Fibroblast of the aortic adventitia (primary cell): ENCODE results near the gene POSTN. TPM values are rescaled to one million over a fixed set of nuclear protein-coding genes. Genes with fewer than 3 reads are reported as not detected.
"Not testable (repeated sequence)": the region's sequence is repeated elsewhere in the genome, so short reads cannot be mapped to it uniquely, and the experiment has no call there.

ENCODE experiments used
- DNase-seq: peaks from one replicate; pipeline ENCODE4 v3.0.0-alpha.2; 2010; ENCODE audit warnings: low read depth
- H3K4me3 ChIP-seq: 2 replicates; pipeline ENCODE4 v1.5.1; 2011; ENCODE audit warnings: low read depth, mild to moderate bottlenecking, control low read depth, low read length, moderate library complexity
- total RNA-seq: library from RNA; depleted of rRNA; stranded (reverse); fragments of >200 nt; gene quantifications from 2 replicates; pipeline ENCODE4 v1.2.3, GENCODE V29; 2012; ENCODE audit warnings: low replicate concordance
- TF ChIP-seq, protein P1 (sequence below): IDR thresholded peaks from 2 replicates; pipeline ENCODE4 v1.5.1; 2011; ENCODE audit warnings: mild to moderate bottlenecking, low read length, control low read depth, inconsistent platforms; ENCODE audit not compliant: insufficient read depth

The POSTN gene
- total RNA-seq, 1 donor: 136 TPM

DNA sequence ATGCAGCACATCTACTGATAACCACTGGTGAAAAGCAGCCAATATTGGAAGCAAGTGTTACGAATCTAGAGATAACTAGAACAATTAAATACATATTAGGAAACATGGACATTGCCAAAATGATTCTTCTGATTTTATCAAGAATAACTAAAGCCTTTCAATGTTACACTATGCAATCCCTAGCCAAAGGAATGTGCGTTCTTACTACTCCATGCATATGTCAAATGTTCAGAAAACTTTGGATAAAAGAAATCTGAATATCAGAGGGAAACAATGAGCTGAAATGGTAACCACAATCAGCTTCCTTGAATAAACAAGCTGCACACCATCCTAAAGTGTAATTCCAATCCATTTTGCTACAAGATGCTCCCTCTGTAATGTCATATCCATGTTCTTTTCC, 951 bp upstream of the POSTN start:
- peak; percentile 58 for DNase-seq
- no peak overlapping the region for H3K4me3 ChIP-seq
- TF ChIP-seq, protein P1, sequence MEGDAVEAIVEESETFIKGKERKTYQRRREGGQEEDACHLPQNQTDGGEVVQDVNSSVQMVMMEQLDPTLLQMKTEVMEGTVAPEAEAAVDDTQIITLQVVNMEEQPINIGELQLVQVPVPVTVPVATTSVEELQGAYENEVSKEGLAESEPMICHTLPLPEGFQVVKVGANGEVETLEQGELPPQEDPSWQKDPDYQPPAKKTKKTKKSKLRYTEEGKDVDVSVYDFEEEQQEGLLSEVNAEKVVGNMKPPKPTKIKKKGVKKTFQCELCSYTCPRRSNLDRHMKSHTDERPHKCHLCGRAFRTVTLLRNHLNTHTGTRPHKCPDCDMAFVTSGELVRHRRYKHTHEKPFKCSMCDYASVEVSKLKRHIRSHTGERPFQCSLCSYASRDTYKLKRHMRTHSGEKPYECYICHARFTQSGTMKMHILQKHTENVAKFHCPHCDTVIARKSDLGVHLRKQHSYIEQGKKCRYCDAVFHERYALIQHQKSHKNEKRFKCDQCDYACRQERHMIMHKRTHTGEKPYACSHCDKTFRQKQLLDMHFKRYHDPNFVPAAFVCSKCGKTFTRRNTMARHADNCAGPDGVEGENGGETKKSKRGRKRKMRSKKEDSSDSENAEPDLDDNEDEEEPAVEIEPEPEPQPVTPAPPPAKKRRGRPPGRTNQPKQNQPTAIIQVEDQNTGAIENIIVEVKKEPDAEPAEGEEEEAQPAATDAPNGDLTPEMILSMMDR: no peak

DNA sequence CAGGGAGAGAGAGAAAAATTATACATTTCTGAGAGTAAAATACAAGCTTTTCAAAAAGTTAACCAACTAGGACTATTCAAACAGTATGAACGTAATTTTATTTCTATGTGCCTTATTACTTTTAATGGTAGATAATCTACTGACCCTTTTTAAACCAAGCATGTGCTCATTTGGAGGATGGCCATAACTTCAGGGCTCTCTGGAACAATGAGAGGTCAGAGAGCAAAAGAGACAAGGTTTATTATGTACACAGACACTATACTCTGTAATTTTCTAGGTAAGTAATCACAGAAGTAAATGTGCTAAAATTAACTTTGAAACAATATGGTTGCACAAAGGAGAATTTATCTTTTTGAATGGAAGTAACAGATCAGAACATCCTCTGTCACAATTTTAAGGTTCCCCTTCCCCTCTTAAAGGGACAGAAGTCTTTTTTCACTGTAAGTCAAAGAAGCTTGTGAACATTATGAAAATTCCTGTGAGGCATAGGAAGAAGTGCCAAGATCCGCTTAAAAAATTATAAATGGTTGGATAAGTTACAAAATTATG, 1.0 kb downstream of the POSTN start:
- peak overlapping the region; percentile 65 for H3K4me3 ChIP-seq
- TF ChIP-seq, protein P1: no peak
- no peak for DNase-seq

DNA sequence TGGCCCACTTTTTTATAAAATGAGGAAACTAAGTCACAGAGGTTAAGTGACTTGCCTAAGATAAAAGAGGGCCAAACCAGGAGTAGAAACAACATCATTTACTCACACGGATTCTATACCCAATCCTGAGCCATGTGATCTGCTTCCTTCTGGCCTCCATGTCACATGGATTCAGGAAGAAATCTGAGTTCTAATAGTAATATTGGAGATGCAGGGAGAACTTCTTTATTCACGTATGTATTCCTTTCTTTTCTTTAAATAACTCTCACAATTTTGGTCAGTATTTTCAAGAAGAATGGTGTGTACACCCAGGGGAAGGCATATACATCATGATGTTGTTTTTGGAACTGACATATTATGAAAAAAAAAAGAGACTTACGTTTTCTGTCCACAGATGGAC, 1.8 kb downstream of the POSTN start:
- peak overlapping the region; percentile 65 for H3K4me3 ChIP-seq

DNA sequence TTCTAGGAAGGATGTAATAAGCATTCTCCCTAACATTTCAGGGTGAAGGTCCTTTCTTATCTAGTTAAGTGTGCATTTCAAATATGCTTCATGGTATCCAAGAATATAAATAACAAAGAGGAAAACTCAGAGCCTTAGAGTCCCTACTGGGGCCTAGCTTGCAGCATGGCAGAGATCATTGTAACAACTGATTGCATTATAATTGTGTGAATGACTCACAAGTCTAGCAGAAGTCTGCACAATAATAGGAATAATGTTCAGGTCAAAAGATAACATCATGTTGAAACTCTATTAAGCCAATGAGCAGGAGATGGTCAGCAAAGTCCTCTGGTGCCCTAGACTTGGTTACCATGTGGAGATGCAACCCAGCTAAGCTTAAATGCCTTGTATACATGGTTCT, 3.4 kb downstream of the POSTN start:
- DNase-seq: peak; percentile 92
- no peak overlapping the region for H3K4me3 ChIP-seq
- TF ChIP-seq, protein P1: no peak

More for the DNA sequence above, 1.8 kb downstream of the POSTN start:
- TF ChIP-seq, protein P1: no peak
- no peak for DNase-seq

DNA sequence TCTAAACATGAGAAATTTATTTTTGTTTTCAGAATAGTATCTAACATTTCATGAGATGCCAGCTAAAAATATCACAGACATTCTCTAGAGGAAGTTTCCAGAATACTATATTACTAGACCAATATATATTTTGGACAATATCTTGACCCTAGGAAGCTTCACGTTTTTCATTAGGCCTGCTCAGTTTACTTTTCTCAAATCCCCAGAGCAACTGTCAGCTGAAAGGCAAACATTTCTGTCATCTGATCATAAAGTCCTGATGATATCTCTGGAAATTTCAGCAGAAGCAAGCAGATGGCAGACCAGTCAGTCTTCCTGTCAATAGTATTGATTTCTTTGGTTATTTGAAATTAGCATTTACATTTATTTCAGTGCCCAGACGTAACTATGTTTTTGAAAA, 4.0 kb downstream of the POSTN start:
- TF ChIP-seq, protein P1: no peak

DNA sequence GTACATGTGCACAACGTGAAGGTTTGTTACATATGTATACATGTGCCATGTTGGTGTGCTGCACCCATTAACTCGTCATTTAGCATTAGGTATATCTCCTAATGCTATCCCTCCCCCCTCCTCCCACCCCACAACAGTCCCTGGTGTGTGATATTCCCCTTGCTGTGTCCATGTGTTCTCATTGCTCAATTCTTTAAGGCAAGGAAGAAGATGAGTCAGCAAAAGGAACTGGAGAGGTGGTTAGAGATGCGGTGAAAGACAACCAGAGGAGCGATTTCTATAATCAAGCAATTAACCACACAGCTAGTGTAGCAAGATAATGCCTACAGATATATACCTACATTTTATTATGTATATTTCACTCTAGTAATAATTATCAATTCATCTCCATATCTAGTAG, 9.2 kb downstream of the POSTN start:
- DNase-seq: not testable (repeated sequence)

More for the DNA sequence above, 4.0 kb downstream of the POSTN start:
- no peak for DNase-seq
- H3K4me3 ChIP-seq: no peak overlapping the region

DNA sequence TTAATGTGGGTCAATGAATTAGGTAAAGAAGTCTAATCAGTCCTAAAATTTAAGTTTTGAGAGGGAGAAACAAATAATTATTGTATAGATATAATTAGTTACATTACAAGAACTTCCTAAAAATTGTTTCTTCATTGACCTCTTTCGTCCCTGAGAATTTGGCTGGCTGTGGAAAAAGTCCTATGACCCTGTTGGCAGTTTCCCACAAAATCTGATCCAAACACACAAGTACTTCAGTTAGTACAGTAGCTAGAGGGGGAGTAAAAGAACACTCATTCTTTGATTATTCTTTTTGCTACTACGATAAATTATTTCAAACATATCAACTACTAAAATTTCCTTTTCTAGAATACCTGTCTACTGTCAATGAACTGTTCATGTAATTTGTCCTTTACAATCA, 11.3 kb downstream of the POSTN start:
- no peak for DNase-seq
- TF ChIP-seq, protein P1: no peak
- no peak overlapping the region for H3K4me3 ChIP-seq

More for the DNA sequence above, 9.2 kb downstream of the POSTN start:
- H3K4me3 ChIP-seq: not testable (repeated sequence)
